ENCODE measurements around the gene TNS3. TPM values are rescaled to one million over a fixed set of nuclear protein-coding genes. Genes with fewer than 3 reads are reported as not detected.

Gene TNS3
- total and polyA plus RNA-seq, 2 of the 13 experiments (the other 11 are each of a cell fraction or from before 2014, with no cell fraction given) = 52.9 to 55.7 TPM

- TF ChIP-seq, protein P1, sequence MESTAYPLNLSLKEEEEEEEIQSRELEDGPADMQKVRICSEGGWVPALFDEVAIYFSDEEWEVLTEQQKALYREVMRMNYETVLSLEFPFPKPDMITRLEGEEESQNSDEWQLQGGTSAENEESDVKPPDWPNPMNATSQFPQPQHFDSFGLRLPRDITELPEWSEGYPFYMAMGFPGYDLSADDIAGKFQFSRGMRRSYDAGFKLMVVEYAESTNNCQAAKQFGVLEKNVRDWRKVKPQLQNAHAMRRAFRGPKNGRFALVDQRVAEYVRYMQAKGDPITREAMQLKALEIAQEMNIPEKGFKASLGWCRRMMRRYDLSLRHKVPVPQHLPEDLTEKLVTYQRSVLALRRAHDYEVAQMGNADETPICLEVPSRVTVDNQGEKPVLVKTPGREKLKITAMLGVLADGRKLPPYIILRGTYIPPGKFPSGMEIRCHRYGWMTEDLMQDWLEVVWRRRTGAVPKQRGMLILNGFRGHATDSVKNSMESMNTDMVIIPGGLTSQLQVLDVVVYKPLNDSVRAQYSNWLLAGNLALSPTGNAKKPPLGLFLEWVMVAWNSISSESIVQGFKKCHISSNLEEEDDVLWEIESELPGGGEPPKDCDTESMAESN (CRISPR knock-in tag; conservative IDR thresholded peaks at IDR 0.05) = peak; percentile 96
- TF ChIP-seq ZNF777 (CRISPR knock-in tag; IDR thresholded peaks at IDR 0.05) (no peak), FOXA3 (CRISPR knock-in tag; IDR thresholded peaks at IDR 0.05) (peak; percentile 96), MIER2 (CRISPR knock-in tag; IDR thresholded peaks at IDR 0.05) (0 out of 2 replicates have a peak, but pooled peaks have one; percentile 9), PHF20 (CRISPR knock-in tag; IDR thresholded peaks at IDR 0.05) (peak; percentile 1; the same call in 1 of the 2 replicates), MLLT10 (CRISPR knock-in tag; IDR thresholded peaks at IDR 0.05) (no peak), SMAD3 (CRISPR knock-in tag; IDR thresholded peaks at IDR 0.05) (peak; percentile 96), BORCS8-MEF2B (CRISPR knock-in tag; IDR thresholded peaks at IDR 0.05) (no peak; the same call in 1 of the 2 replicates), ZNF354B (CRISPR knock-in tag; IDR thresholded peaks at IDR 0.05) (no peak), ZNF749 (CRISPR knock-in tag; IDR thresholded peaks at IDR 0.05; ENCODE audit: borderline replicate concordance) (no peak), PHB2 (IDR thresholded peaks at IDR 0.05; ENCODE audit: partially characterized antibody) (no peak), BRD4 (CRISPR knock-in tag; IDR thresholded peaks at IDR 0.05) (no peak), CREB1 (IDR thresholded peaks at IDR 0.05) (peak; percentile 48; the same call in 1 of the 2 replicates), CREB1 (CRISPR knock-in tag; IDR thresholded peaks at IDR 0.05) (peak; percentile 30; the same call in 1 of the 2 replicates), TBL1XR1 (IDR thresholded peaks at IDR 0.05; ENCODE audit: borderline replicate concordance, low read length, partially characterized antibody) (peak; percentile 39), FOXK2 (IDR thresholded peaks at IDR 0.05) (0 out of 2 replicates have a peak, but pooled peaks have one; percentile 36), E2F5 (CRISPR knock-in tag; conservative IDR thresholded peaks at IDR 0.05) (no peak)
- TF ChIP-seq, protein P2, sequence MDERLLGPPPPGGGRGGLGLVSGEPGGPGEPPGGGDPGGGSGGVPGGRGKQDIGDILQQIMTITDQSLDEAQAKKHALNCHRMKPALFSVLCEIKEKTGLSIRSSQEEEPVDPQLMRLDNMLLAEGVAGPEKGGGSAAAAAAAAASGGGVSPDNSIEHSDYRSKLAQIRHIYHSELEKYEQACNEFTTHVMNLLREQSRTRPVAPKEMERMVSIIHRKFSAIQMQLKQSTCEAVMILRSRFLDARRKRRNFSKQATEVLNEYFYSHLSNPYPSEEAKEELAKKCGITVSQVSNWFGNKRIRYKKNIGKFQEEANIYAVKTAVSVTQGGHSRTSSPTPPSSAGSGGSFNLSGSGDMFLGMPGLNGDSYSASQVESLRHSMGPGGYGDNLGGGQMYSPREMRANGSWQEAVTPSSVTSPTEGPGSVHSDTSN (CRISPR knock-in tag; IDR thresholded peaks at IDR 0.05) = 0 out of 2 replicates have a peak, but pooled peaks have one; percentile 7
- TF ChIP-seq, protein P3, sequence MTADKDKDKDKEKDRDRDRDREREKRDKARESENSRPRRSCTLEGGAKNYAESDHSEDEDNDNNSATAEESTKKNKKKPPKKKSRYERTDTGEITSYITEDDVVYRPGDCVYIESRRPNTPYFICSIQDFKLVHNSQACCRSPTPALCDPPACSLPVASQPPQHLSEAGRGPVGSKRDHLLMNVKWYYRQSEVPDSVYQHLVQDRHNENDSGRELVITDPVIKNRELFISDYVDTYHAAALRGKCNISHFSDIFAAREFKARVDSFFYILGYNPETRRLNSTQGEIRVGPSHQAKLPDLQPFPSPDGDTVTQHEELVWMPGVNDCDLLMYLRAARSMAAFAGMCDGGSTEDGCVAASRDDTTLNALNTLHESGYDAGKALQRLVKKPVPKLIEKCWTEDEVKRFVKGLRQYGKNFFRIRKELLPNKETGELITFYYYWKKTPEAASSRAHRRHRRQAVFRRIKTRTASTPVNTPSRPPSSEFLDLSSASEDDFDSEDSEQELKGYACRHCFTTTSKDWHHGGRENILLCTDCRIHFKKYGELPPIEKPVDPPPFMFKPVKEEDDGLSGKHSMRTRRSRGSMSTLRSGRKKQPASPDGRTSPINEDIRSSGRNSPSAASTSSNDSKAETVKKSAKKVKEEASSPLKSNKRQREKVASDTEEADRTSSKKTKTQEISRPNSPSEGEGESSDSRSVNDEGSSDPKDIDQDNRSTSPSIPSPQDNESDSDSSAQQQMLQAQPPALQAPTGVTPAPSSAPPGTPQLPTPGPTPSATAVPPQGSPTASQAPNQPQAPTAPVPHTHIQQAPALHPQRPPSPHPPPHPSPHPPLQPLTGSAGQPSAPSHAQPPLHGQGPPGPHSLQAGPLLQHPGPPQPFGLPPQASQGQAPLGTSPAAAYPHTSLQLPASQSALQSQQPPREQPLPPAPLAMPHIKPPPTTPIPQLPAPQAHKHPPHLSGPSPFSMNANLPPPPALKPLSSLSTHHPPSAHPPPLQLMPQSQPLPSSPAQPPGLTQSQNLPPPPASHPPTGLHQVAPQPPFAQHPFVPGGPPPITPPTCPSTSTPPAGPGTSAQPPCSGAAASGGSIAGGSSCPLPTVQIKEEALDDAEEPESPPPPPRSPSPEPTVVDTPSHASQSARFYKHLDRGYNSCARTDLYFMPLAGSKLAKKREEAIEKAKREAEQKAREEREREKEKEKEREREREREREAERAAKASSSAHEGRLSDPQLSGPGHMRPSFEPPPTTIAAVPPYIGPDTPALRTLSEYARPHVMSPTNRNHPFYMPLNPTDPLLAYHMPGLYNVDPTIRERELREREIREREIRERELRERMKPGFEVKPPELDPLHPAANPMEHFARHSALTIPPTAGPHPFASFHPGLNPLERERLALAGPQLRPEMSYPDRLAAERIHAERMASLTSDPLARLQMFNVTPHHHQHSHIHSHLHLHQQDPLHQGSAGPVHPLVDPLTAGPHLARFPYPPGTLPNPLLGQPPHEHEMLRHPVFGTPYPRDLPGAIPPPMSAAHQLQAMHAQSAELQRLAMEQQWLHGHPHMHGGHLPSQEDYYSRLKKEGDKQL (CRISPR knock-in tag; IDR thresholded peaks at IDR 0.05; ENCODE audit: low read depth) = peak; percentile 77
- TF ChIP-seq, protein P4, sequence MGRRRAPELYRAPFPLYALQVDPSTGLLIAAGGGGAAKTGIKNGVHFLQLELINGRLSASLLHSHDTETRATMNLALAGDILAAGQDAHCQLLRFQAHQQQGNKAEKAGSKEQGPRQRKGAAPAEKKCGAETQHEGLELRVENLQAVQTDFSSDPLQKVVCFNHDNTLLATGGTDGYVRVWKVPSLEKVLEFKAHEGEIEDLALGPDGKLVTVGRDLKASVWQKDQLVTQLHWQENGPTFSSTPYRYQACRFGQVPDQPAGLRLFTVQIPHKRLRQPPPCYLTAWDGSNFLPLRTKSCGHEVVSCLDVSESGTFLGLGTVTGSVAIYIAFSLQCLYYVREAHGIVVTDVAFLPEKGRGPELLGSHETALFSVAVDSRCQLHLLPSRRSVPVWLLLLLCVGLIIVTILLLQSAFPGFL (CRISPR knock-in tag; IDR thresholded peaks at IDR 0.05) = no peak
These were observed 106.7 kb downstream of the TNS3 start (continued) for GRCh38 chr7:47474937-47475879.

Data from HepG2 (cell line).